ENCODE data around the gene LCE1F. TPM values are rescaled to one million over a fixed set of nuclear protein-coding genes. Genes with fewer than 3 reads are reported as not detected.
A peak's percentile ranks its signal among the peaks of the same experiment; 100 is the strongest.

LCE1F gene
- total RNA-seq, 6 experiments from 2014 or later: not detected

- Mint-ChIP-seq H3K9me3 (peaks cover 20% of the 10 kb centered on the region; the same call in 1 of the 2 replicates), H3K4me3 (no peak overlapping the region), H3K4me1 (ENCODE audit: low read depth) (no peaks in the 10 kb centered on the region; the same call in 1 of the 2 replicates), H3K27me3 (ENCODE audit: insufficient read depth) (no peaks in the 10 kb centered on the region; the same call in none of the 2 replicates), H3K36me3 (ENCODE audit: low read depth) (no peaks in the 10 kb centered on the region), H3K27ac (no peak overlapping the region)
- no peak for TF ChIP-seq CTCF (IDR thresholded peaks at IDR 0.05)
- no peak for DNase-seq
Measured at GRCh38 chr1:152770411-152770810, 4.5 kb upstream of the LCE1F start.

- Mint-ChIP-seq H3K27me3 (ENCODE audit: insufficient read depth) (no peaks in the 10 kb centered on the region; the same call in none of the 2 replicates), H3K27ac (no peak overlapping the region), H3K4me3 (no peak overlapping the region), H3K36me3 (ENCODE audit: low read depth) (no peaks in the 10 kb centered on the region), H3K4me1 (ENCODE audit: low read depth) (no peaks in the 10 kb centered on the region), H3K9me3 (peaks cover 17% of the 10 kb centered on the region; the same call in 1 of the 2 replicates)
- no peak for DNase-seq
- TF ChIP-seq CTCF (IDR thresholded peaks at IDR 0.05): no peak
Measured at GRCh38 chr1:152776361-152776760, 1.4 kb downstream of the LCE1F start.

GRCh38 chr1:152777510-152778137 is 2.7 kb downstream of the LCE1F start:
- peak; percentile 13 for DNase-seq
- Mint-ChIP-seq H3K4me3 (no peak overlapping the region), H3K4me1 (ENCODE audit: low read depth) (no peaks in the 10 kb centered on the region), H3K27ac (no peak overlapping the region), H3K9me3 (peaks cover 12% of the 10 kb centered on the region; the same call in 1 of the 2 replicates), H3K36me3 (ENCODE audit: low read depth) (no peaks in the 10 kb centered on the region), H3K27me3 (ENCODE audit: insufficient read depth) (no peaks in the 10 kb centered on the region; the same call in none of the 2 replicates)
- peak; percentile 53; the same call in 1 of the 2 replicates for TF ChIP-seq CTCF (IDR thresholded peaks at IDR 0.05)

GRCh38 chr1:152783095-152783494 is 8.2 kb downstream of the LCE1F start:
- Mint-ChIP-seq H3K27ac (no peak overlapping the region), H3K4me3 (no peak overlapping the region), H3K36me3 (ENCODE audit: low read depth) (no peaks in the 10 kb centered on the region), H3K27me3 (ENCODE audit: insufficient read depth) (peaks cover 7% of the 10 kb centered on the region; the same call in 1 of the 2 replicates), H3K9me3 (peaks cover 2% of the 10 kb centered on the region), H3K4me1 (ENCODE audit: low read depth) (no peaks in the 10 kb centered on the region)
- TF ChIP-seq CTCF (IDR thresholded peaks at IDR 0.05): no peak
- no peak for DNase-seq

GRCh38 chr1:152786077-152786476 is 11.1 kb downstream of the LCE1F start, which contains the start of gene LCE1E:
Gene LCE1E, plus strand, starts transcription at chr1:152786257. Its CDS starts 1,043 bp downstream, at chr1:152787300.
- TF ChIP-seq CTCF (IDR thresholded peaks at IDR 0.05): no peak
- no peak for DNase-seq
- peaks cover 7% of the 10 kb centered on the region; the same call in 1 of the 2 replicates for H3K27me3 Mint-ChIP-seq (ENCODE audit: insufficient read depth)
- no peaks in the 10 kb centered on the region for H3K36me3 Mint-ChIP-seq (ENCODE audit: low read depth)
- no peaks in the 10 kb centered on the region for H3K4me1 Mint-ChIP-seq (ENCODE audit: low read depth)
- H3K9me3 Mint-ChIP-seq: peaks cover 4% of the 10 kb centered on the region
- H3K4me3 Mint-ChIP-seq: no peak within 1 kb of the TSS
- H3K27ac Mint-ChIP-seq: no peak within 1 kb of the TSS

Data from HFFc6 (cell line).